Spleen (tissue), 7 donors: ENCODE results near the gene DPP3.

ENCODE experiments used
- CTCF ChIP-seq, 11 experiments: fragments of 200-600 bp in 7 of 11; fragments of 450-650 bp in 4 of 11; sonication (generic) in 4 of 11; IDR thresholded peaks in 8 of 11; conservative IDR thresholded peaks in 3 of 11; 1 replicate in 7 of 11; 2 replicates in 4 of 11; pipeline versions ENCODE4 v1.4.0 to v1.8.0; 2016 to 2021; ENCODE audit warnings: antibody characterized with exemption in 11 of 11, inconsistent platforms in 4 of 11, mild to moderate bottlenecking in 1 of 11
- POLR2A ChIP-seq, 3 donors: fragments of 450-650 bp; IDR thresholded peaks; one replicate each; pipeline ENCODE4 v1.5.1; 2017; ENCODE audit warnings: antibody characterized with exemption in 3 of 3, mild to moderate bottlenecking in 1 of 3
- POLR2AphosphoS5 ChIP-seq, 3 donors: sonication (generic); formaldehyde crosslinking; IDR thresholded peaks; one replicate each; pipeline ENCODE4 v1.5.1; 2017; ENCODE audit warnings: antibody characterized with exemption in 3 of 3
- donor health status: DM: no; HTN: no; CAD: no; lungs with moderate emphysema.
- donor health status: DM: no; HTN: no; CAD: no.
- donor health status: DM: no; HTN: no; CAD: no.

GRCh38 chr11:66546966-66547661 lies 66.9 kb downstream of the DPP3 start:
- no peak for TF ChIP-seq CTCF (IDR thresholded peaks at IDR 0.05 in 8 of 11, conservative IDR thresholded peaks at IDR 0.05 in 3 of 11)
- no peak for TF ChIP-seq POLR2A (IDR thresholded peaks at IDR 0.05)
- no peak for TF ChIP-seq POLR2AphosphoS5 (IDR thresholded peaks at IDR 0.05)
